KMS-11 (cell line): ENCODE data around the gene RREB1.

Source experiments
- H2AFZ ChIP-seq: fragments of 200-600 bp; sonication (generic); 2 replicates; pipeline ENCODE4 v1.6.1; 2016; ENCODE audit warnings: antibody characterized with exemption, mixed run types, low read depth
- H3K27ac ChIP-seq: fragments of 200-600 bp; sonication (generic); 2 replicates; pipeline ENCODE4 v1.6.1; 2016; ENCODE audit warnings: mild to moderate bottlenecking, mixed run types
- H3K27me3 ChIP-seq: fragments of 200-600 bp; sonication (generic); 2 replicates; pipeline ENCODE4 v1.6.1; 2017; ENCODE audit warnings: mild to moderate bottlenecking, low read depth, mixed run types, moderate library complexity; ENCODE audit not compliant: insufficient read depth
- H3K36me3 ChIP-seq: fragments of 200-600 bp; sonication (generic); 2 replicates; pipeline ENCODE4 v1.6.1; 2017; ENCODE audit warnings: mild to moderate bottlenecking, mixed run types; ENCODE audit not compliant: insufficient read depth
- H3K4me1 ChIP-seq: fragments of 200-600 bp; sonication (generic); 2 replicates; pipeline ENCODE4 v1.6.1; 2016; ENCODE audit warnings: mild to moderate bottlenecking, low read depth, mixed run types; ENCODE audit not compliant: poor library complexity, severe bottlenecking
- H3K4me2 ChIP-seq: fragments of 200-600 bp; sonication (generic); 2 replicates; pipeline ENCODE4 v1.7.0; 2016; ENCODE audit warnings: mild to moderate bottlenecking, mixed run types
- H3K4me3 ChIP-seq: fragments of 200-600 bp; sonication (generic); IDR thresholded peaks from 2 replicates; pipeline ENCODE4 v1.6.1; 2017; ENCODE audit warnings: low read depth, low read length, mixed read lengths; ENCODE audit not compliant: insufficient read depth
- H3K79me2 ChIP-seq: fragments of 200-600 bp; sonication (generic); 2 replicates; pipeline ENCODE4 v1.6.1; 2016; ENCODE audit warnings: low read depth, mixed run types; ENCODE audit not compliant: insufficient read depth
- H3K9ac ChIP-seq: fragments of 200-600 bp; sonication (generic); 2 replicates; pipeline ENCODE4 v1.6.1; 2016; ENCODE audit warnings: mild to moderate bottlenecking, mixed run types
- H4K20me1 ChIP-seq: fragments of 200-600 bp; sonication (generic); 2 replicates; pipeline ENCODE4 v1.6.1; 2016; ENCODE audit warnings: mild to moderate bottlenecking, mixed run types; ENCODE audit not compliant: insufficient read depth
- CTCF ChIP-seq: fragments of 200-600 bp; sonication (generic); conservative IDR thresholded peaks from 2 replicates; pipeline ENCODE4 v1.6.1; 2017; ENCODE audit warnings: low read depth, mild to moderate bottlenecking, antibody characterized with exemption, low read length, moderate library complexity, mixed read lengths

The RREB1 gene

GRCh38 chr6:7114744-7115458 is 7.1 kb downstream of the RREB1 start:
- Histone ChIP-seq H3K36me3 (no peaks in the 10 kb centered on the region), H2AFZ (no peak overlapping the region), H3K4me2 (no peak overlapping the region), H3K4me3 (no peak overlapping the region), H3K79me2 (peaks cover 86% of the 10 kb centered on the region), H4K20me1 (0 out of 2 replicates have a peak, but pooled peaks cover 5% of the 10 kb centered on the region), H3K4me1 (peaks cover 12% of the 10 kb centered on the region), H3K27me3 (no peaks in the 10 kb centered on the region), H3K27ac (no peak overlapping the region), H3K9ac (no peak overlapping the region)
- no peak for TF ChIP-seq CTCF

GRCh38 chr6:7115543-7116231 is 7.9 kb downstream of the RREB1 start:
- H3K4me1 ChIP-seq: peaks cover 4% of the 10 kb centered on the region
- no peaks in the 10 kb centered on the region for H4K20me1 ChIP-seq
- no peak for TF ChIP-seq CTCF
- no peak overlapping the region for H3K4me3 ChIP-seq
- H3K9ac ChIP-seq: no peak overlapping the region
- H3K36me3 ChIP-seq: no peaks in the 10 kb centered on the region
- H3K27ac ChIP-seq: no peak overlapping the region
- peaks cover 84% of the 10 kb centered on the region for H3K79me2 ChIP-seq
- no peaks in the 10 kb centered on the region for H3K27me3 ChIP-seq
- no peak overlapping the region for H2AFZ ChIP-seq
- H3K4me2 ChIP-seq: no peak overlapping the region

GRCh38 chr6:7119272-7119801 is 11.6 kb downstream of the RREB1 start:
- no peak overlapping the region for H2AFZ ChIP-seq
- H3K9ac ChIP-seq: no peak overlapping the region
- no peaks in the 10 kb centered on the region for H4K20me1 ChIP-seq
- peaks cover 29% of the 10 kb centered on the region for H3K4me1 ChIP-seq
- no peaks in the 10 kb centered on the region for H3K36me3 ChIP-seq
- peaks cover 70% of the 10 kb centered on the region; the same call in 1 of the 2 replicates for H3K79me2 ChIP-seq
- H3K4me3 ChIP-seq: no peak overlapping the region
- no peak for TF ChIP-seq CTCF
- H3K4me2 ChIP-seq: no peak overlapping the region
- no peak overlapping the region for H3K27ac ChIP-seq
- H3K27me3 ChIP-seq: no peaks in the 10 kb centered on the region

GRCh38 chr6:7121700-7122241 is 14.0 kb downstream of the RREB1 start:
- Histone ChIP-seq H3K27ac (no peak overlapping the region), H4K20me1 (no peaks in the 10 kb centered on the region; the same call in 1 of the 2 replicates), H2AFZ (no peak overlapping the region), H3K4me2 (no peak overlapping the region), H3K9ac (no peak overlapping the region), H3K79me2 (peaks cover 78% of the 10 kb centered on the region), H3K4me3 (no peak overlapping the region), H3K36me3 (no peaks in the 10 kb centered on the region), H3K27me3 (no peaks in the 10 kb centered on the region), H3K4me1 (peaks cover 45% of the 10 kb centered on the region)
- no peak for TF ChIP-seq CTCF
